ENCODE measurements around the gene SEC14L2.

GRCh38 chr22:30390974-30391691 is 5.7 kb upstream of the SEC14L2 start:
- TF ChIP-seq FOXK2 (IDR thresholded peaks at IDR 0.05) (no peak), ARNT (IDR thresholded peaks at IDR 0.05) (no peak)

All from HEK293T (cell line).